Chondrocyte (in vitro differentiated cells): ENCODE measurements around the gene ARHGAP24. TPM values are rescaled to one million over a fixed set of nuclear protein-coding genes. Genes with fewer than 3 reads are reported as not detected.

ENCODE experiments used
- DNase-seq: peaks from one replicate; pipeline ENCODE4 v3.0.0; 2021; ENCODE audit warnings: mixed read lengths, low spot score
- H3K27ac Mint-ChIP-seq: one replicate; pipeline ENCODE4 v1.8.0; 2021; ENCODE audit warnings: mild to moderate bottlenecking, moderate library complexity, mixed read lengths; ENCODE audit not compliant: unreplicated experiment
- H3K27me3 Mint-ChIP-seq: 2 replicates; pipeline ENCODE4 v1.8.0; 2021; ENCODE audit warnings: low read depth, mixed read lengths
- H3K36me3 Mint-ChIP-seq: 2 replicates; pipeline ENCODE4 v1.8.0; 2021; ENCODE audit warnings: low read depth, mixed read lengths
- H3K4me1 Mint-ChIP-seq: 2 replicates; pipeline ENCODE4 v1.8.0; 2021; ENCODE audit warnings: low read depth, mild to moderate bottlenecking, mixed read lengths
- H3K4me3 Mint-ChIP-seq: one replicate; pipeline ENCODE4 v1.8.0; 2021; ENCODE audit warnings: mild to moderate bottlenecking, moderate library complexity, mixed read lengths; ENCODE audit not compliant: unreplicated experiment
- H3K9me3 Mint-ChIP-seq: 2 replicates; pipeline ENCODE4 v1.8.0; 2021; ENCODE audit warnings: low read depth, mixed read lengths
- CTCF ChIP-seq: fragments of 200-600 bp; sonication (generic); IDR thresholded peaks from 2 replicates; pipeline ENCODE4 v1.5.0; 2021; ENCODE audit warnings: antibody characterized with exemption, mild to moderate bottlenecking, moderate library complexity
- total RNA-seq: library from RNA; stranded (reverse); gene quantifications from 3 replicates; pipeline ENCODE4 v1.2.1, GENCODE V29; 2021

The ARHGAP24 gene
- total RNA-seq, 1 donor from 2014 or later, result 22.0 TPM

GRCh38 chr4:85717847-85718246 lies 242.9 kb downstream of the ARHGAP24 start:
- peaks cover 9% of the 10 kb centered on the region for H3K4me1 Mint-ChIP-seq
- no peak overlapping the region for H3K4me3 Mint-ChIP-seq
- no peak overlapping the region for H3K27ac Mint-ChIP-seq
- no peaks in the 10 kb centered on the region for H3K36me3 Mint-ChIP-seq
- no peaks in the 10 kb centered on the region for H3K9me3 Mint-ChIP-seq
- H3K27me3 Mint-ChIP-seq, result no peaks in the 10 kb centered on the region
- TF ChIP-seq CTCF, result no peak
- DNase-seq, result no peak

- Mint-ChIP-seq H3K4me3 (no peak overlapping the region), H3K27ac (no peak overlapping the region), H3K27me3 (no peaks in the 10 kb centered on the region), H3K36me3 (no peaks in the 10 kb centered on the region), H3K4me1 (peaks cover 16% of the 10 kb centered on the region), H3K9me3 (no peaks in the 10 kb centered on the region)
- no peak for DNase-seq
- no peak for TF ChIP-seq CTCF
Measured at GRCh38 chr4:85720735-85721134, 245.8 kb downstream of the ARHGAP24 start.

- H3K27me3 Mint-ChIP-seq, result no peaks in the 10 kb centered on the region
- H3K4me3 Mint-ChIP-seq, result no peak overlapping the region
- no peaks in the 10 kb centered on the region for H3K9me3 Mint-ChIP-seq
- peaks cover 15% of the 10 kb centered on the region for H3K4me1 Mint-ChIP-seq
- no peak for TF ChIP-seq CTCF
- H3K36me3 Mint-ChIP-seq, result no peaks in the 10 kb centered on the region
- no peak for DNase-seq
- no peak overlapping the region for H3K27ac Mint-ChIP-seq
Measured at GRCh38 chr4:85722401-85722800, 247.5 kb downstream of the ARHGAP24 start.

- H3K4me1 Mint-ChIP-seq, result peaks cover 15% of the 10 kb centered on the region
- TF ChIP-seq CTCF, result no peak
- no peak overlapping the region for H3K4me3 Mint-ChIP-seq
- no peaks in the 10 kb centered on the region for H3K27me3 Mint-ChIP-seq
- no peaks in the 10 kb centered on the region for H3K36me3 Mint-ChIP-seq
- H3K9me3 Mint-ChIP-seq, result no peaks in the 10 kb centered on the region
- no peak overlapping the region for H3K27ac Mint-ChIP-seq
- no peak for DNase-seq
Measured at GRCh38 chr4:85722807-85723206, 247.9 kb downstream of the ARHGAP24 start.

GRCh38 chr4:85724791-85725563 lies 250.0 kb downstream of the ARHGAP24 start:
- H3K36me3 Mint-ChIP-seq, result no peaks in the 10 kb centered on the region
- no peaks in the 10 kb centered on the region for H3K27me3 Mint-ChIP-seq
- peaks cover 28% of the 10 kb centered on the region for H3K4me1 Mint-ChIP-seq
- no peak for TF ChIP-seq CTCF
- no peak for DNase-seq
- no peak overlapping the region for H3K27ac Mint-ChIP-seq
- H3K9me3 Mint-ChIP-seq, result no peaks in the 10 kb centered on the region
- no peak overlapping the region for H3K4me3 Mint-ChIP-seq
